ENCODE results near the gene HIVEP3.

DNA sequence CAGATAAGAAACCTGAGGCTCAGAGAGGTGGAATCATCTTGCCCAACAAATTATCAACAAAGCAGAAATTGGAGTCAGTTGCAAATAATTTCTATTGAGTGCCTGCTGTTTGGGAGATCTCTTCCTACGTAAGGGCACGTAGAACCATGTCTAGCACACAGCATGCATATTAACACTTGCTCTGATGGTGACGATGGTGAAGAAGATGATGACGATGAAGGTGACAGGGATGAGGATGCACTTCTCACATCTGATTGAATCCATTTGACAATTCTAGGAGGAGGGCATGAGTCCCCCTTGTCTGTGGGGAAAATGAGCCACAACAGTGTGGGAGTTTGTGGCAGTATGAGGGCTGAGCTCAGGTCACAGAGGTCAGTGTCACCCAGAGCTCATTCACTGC lies 183.6 kb downstream of the HIVEP3 start:
- TF ChIP-seq POLR2A (IDR thresholded peaks at IDR 0.05): no peak
- TF ChIP-seq, protein P1, sequence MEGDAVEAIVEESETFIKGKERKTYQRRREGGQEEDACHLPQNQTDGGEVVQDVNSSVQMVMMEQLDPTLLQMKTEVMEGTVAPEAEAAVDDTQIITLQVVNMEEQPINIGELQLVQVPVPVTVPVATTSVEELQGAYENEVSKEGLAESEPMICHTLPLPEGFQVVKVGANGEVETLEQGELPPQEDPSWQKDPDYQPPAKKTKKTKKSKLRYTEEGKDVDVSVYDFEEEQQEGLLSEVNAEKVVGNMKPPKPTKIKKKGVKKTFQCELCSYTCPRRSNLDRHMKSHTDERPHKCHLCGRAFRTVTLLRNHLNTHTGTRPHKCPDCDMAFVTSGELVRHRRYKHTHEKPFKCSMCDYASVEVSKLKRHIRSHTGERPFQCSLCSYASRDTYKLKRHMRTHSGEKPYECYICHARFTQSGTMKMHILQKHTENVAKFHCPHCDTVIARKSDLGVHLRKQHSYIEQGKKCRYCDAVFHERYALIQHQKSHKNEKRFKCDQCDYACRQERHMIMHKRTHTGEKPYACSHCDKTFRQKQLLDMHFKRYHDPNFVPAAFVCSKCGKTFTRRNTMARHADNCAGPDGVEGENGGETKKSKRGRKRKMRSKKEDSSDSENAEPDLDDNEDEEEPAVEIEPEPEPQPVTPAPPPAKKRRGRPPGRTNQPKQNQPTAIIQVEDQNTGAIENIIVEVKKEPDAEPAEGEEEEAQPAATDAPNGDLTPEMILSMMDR (IDR thresholded peaks at IDR 0.05): no peak
